Inferior parietal cortex (tissue), 1 donor: ENCODE measurements around the gene EPHB1.
"Not testable (repeated sequence)": the region's sequence is repeated elsewhere in the genome, so short reads cannot be mapped to it uniquely, and the experiment has no call there.

ENCODE experiments used
- DNase-seq: peaks from one replicate; pipeline ENCODE4 v3.0.0-alpha.2; 2016; ENCODE audit errors: extremely low spot score

Gene EPHB1

DNA sequence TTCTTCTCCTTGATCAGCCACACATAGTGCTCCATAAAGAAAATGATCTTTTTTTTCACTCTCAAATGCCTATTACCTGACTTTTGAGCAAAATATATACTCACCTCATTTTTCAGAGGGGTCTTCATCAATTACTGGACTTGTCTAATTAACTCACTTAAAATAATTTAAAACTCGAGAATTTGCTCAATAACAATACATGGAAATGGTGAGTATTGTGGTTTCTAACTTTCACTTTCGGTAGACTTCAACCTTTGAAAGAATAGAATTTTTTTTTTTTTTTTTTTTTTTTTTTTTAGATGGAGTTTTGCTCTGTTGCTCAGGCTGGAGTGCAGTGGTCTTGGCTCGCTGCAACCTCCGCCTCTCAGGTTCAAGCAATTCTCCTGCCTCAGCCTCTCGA, 17.7 kb upstream of the EPHB1 start:
- DNase-seq: no peak

DNA sequence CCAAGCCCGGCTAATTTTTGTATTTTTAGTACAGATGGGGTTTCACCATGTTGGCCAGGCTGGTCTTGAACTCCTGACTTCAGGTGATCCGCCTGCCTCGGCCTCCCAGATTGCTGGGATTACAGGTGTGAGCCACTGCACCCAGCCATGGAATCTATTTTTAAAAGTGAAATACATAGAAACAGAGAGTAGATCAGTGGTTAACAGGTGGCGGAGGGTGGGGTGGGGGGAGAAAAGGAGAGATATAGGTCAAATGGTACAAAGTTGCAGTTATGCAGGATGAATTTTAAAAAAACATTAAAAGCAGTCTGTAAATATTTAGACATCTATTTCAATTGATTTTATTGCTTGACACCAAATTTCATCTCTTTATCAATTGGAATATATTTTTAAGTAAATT, 6.8 kb upstream of the EPHB1 start:
- not testable (repeated sequence) for DNase-seq

DNA sequence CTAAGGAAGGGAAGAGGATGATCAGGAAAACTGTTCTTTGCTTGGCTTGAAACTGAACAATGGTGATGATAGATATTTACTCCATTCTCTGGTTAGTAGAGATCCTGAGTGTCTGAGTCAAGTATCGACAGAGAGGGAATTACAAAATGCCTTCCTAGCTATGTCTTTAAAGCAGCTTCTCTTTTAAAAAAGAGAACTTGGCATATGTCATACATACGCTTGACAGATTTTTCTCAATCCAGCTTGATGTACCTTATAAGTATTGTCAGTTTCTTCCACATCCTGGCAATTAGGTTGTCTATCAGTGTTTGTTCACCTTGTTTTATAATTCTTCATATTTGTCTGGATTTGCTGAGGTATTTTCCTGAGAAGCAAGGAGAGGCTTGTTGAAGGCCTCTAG, 5.0 kb upstream of the EPHB1 start:
- DNase-seq: no peak

DNA sequence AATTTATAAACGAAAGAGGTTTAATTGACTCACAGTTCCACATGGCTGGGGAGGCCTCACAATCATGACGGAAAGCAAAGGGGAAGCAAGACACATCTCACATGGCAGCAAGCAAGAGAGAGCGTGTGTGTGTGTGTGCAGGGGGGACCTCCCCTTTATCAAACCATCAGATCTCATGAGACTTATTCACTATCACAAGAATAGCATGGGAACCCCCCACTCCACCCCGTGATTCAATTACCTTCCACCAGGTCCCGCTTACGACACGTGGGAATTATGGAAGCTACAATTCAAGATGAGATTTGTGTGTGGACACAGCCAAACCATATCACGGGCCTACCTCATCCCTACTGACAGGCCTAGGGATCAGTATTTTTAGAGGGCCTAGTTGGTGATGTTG, 3.1 kb upstream of the EPHB1 start:
- DNase-seq: no peak

DNA sequence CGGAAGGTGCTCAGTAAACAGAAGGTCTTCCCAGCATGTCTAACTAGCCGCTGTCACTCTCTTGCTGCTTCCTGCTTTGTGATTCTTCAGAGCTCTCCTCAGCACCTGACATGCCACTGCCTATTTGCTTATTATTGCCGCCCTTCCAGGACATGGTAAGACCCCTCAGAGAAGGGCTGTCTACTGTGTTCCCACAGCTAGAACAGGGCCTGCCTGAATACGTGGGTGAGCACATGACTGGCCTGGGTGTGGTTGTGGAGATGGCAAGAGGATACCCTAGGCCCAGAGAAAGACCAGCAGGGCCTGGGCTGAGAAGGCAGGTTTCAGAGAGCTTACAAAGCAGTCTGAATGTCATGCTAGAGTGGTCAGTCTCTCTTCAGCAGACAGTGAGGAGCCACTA, 2.4 kb upstream of the EPHB1 start:
- no peak for DNase-seq

DNA sequence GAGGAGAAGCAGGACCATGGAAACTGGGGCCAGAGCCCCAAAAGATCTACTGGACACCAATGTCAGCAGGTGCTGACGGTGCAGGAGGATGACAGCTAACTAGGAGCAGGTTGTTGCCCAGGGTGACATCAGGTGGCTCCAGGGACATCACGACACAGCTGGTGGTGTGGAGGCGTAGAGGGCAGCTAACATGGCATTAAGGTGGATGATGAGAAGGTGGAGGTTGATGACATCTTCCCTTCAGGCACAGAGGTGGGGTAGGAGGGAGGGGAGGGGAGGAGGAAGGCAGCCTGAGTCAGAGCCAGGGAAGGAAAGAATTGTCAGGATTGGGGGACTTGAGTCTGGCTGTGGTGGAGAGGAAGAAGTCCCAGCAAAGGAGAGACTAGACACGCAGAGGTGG, 1.5 kb upstream of the EPHB1 start:
- DNase-seq: no peak

DNA sequence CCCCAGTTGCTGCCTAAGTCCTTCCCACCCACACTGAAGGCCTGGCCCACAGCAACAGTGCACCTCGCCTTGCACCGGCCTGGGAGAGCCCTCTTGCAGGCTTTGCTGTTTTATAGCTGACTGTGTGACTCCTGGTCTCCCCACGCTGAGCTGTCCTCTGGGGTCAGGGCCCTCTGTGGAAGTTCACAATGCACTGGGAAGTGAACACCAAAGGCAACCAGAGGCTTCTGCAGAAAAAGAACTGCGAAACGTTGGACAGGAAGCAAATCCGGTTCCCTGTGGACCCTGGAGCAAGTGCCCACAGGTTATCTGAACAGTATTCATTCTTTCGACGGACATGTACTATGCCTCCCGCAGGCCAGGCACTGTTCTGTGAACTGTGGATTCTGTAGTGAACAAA, 737 bp upstream of the EPHB1 start:
- no peak for DNase-seq

DNA sequence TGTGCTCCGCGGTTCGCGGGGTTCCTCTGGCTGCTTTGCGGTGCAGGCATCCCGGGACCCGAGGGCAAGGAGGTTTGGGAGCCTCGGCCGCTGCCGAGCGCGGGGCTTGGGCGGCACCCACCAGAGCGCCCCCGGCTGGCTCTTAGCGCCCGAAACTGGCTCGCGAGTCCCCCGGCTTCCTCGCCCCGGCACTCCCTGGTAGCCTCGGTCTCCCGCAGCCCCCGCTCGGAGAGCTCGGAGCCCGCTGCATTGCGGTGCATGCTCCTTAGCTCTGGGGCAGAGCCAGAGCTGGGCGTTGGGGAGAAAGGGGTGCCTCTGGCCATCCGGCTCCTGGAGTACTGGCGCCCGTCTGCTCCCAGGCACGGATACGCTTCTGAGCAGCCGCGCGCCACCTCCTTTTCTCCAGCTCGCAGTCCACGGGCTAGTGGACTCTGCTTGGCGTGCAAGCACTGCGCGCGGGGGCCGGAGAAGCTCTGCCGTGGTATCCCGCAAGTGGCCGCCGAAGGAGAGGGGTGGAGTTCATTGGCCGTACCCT, 753 bp downstream of the EPHB1 start:
- peak; percentile 31 for DNase-seq

DNA sequence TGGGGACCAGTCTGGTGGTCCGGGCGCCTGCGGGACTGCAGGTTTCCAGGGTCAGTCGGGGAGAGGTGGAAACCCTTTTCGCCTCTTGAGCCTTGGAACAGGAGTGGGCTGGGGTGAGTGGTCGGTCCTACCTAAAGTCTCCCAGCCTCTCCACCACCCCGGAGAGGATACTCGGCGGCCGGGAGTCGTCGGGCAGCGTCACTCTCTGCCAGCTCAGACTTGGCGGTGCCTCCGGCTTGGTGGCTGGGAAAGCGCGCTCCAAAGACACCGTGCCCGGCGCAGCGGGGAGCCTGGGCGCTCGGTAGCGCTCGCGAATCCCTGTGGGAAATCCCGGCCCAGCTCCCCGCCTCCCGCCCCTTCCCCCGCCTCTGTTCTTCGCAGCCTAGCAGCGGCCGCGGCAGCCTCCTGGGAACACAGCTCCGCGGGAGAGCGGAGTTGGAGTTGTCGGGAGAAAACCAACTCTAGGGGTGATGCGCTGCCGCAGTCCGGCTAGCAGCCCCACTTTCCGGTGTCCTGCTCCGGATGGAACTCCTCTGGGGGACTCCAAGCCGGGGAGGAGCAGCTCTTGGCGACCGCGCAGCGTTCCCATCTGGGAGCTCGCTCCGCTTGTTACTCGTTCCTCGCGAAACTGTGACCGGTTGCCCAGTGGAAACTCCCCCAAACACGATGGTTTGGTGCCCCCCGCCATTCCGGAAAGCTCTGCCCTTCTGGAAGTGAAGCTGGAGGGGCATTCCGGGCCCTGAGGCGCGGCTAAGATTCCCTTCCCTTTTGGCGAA, 1.4 kb downstream of the EPHB1 start:
- DNase-seq: peak; percentile 27

DNA sequence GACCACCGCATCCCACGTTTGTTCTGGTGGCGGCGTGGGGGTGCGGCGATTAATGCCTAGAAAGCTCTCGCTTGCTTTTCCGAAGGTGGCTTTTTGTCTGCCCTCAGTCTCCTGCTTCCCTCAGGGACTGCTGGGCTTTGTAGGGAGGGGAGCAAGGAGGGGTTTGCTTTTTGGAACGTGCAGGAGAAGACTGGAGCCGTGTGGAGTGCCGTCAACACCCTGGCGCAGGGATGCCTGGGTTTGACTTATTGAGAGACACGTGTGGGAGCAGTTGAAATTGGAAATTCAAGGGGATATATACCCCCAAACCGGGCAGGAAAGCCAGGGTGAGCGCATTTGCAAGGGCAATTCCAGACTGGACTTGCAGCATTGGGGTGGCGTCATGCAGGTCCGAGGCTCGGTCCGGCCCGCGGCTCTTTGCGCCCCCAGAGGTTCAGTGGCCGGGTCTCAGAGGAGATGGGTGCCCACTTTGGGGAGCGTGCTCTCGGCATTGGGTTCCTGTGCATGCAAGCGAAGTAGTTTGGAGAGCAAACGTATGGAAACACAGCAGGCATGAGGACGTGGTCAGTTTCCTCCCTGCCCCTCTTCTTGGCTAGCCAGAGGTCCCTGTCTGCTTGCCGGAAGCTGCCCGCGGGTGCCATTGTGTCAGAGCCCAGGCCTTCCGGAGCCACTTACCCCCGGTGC, 2.1 kb downstream of the EPHB1 start:
- DNase-seq: no peak

DNA sequence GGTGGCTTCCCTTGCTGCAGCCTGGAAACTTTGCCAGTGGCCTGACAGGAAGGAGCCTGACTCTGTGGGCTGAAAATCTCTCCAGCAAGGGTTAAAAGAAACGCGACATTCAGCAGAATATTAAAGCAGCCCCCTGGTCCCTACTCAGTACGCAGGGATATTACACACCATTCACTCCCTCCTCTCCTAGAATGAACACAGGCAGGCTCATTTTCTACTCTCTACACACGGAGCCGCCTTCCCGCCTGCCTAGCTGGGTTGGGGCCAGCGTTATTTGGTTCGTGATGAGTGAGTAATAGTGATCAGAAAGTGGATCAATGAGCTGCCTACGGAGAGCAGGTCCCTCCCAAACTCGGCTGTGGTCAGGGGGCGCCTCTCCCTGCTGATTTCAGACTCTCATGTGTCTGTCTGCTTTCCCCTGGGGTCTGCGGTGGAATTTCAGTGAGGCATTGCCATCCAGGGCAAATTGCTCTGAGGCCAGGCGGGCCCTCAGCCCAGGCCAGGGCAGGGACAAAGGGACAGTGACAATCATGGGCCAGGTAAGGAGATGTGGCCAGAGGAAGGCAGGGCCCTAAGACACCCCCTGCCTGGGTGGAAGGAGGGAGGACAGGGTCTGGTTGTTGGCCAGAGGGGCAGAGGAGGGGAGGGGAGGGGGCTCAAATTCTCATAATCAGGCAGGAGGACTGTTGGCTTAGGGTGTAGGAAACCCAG, 2.8 kb downstream of the EPHB1 start:
- no peak for DNase-seq

DNA sequence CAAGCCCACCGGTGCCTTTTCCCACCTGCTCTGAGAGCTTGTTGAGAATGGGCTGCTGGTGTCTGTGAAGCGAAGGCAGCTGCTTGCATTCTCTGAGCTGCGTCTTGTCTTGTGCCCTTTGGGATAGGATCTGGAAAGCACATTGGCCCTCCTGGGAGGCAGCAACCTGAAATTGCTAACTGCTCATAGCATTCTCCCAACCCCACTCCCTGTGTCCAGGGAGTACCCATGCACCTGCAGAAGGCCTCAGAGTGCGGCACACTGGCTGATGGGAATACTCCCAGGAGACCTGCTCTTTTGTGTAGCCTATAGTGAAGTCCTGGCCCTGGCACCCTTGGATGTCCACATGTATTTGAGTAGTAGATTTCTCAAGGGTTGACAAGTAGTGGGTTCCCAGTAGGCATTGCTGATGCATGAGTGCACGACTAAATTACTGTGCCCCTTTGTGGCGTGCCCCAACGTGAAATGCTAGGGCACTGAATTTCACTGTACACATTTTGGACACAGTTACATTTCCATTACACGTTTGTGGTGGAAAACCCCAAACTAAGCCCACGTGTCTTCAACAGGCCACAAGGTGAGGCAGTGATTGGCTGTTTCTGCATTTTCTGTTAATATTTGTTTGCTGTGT, 3.7 kb downstream of the EPHB1 start:
- no peak for DNase-seq

DNA sequence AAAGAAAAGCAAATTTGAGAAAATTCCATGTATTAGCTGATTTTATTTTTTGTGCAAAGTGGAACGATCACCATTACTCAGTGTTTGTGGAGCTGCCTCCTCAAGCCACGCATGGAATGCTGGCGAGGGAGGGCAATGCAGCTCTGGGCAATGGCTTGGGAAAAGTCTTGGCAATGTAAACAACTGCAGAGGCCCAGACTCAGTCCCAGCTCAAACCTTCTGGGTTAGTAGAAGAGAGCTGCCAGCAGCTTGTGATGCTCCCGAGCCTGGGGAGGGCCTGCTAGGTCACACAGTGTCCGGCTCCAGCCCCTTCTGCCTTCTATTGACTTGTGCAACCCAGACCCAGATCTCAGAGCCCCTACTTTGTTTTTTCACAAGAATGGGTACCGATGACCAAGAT, 4.3 kb downstream of the EPHB1 start:
- no peak for DNase-seq

DNA sequence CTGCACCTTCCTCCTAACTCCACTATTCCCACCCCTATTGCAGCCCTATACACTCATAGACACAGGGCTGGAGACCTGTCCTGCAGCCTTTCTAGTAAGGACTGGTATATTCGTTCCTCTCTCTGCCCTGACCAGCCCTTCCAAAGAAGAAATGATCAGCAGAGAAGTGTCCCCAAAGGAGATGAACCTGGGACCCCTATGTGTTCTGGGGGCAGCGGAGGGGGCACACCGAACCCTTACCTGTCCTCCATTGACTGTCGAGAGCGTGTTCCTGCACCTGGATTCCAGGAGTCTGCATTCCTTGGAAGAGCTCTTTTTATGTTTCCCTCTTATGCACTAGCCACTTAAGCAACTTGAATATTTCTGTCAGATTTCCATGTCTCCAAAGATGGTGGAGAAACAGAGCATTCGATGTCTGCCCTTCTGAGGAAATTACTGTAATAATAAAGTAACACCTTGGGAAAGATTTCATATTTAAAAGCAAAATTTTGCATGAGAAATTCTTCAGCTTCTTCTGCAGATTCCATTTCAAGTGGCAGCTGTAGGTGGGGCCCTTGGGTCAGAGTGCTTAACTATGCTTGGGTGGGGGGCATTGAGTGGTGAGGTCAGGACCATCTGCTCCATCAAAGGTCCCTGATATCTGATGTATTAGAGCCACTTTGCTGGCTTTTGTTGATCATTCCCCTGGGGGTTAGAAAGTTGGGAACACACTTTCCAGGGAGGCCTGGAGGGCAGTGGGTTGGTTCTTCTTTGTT, 6.3 kb downstream of the EPHB1 start:
- no peak for DNase-seq

DNA sequence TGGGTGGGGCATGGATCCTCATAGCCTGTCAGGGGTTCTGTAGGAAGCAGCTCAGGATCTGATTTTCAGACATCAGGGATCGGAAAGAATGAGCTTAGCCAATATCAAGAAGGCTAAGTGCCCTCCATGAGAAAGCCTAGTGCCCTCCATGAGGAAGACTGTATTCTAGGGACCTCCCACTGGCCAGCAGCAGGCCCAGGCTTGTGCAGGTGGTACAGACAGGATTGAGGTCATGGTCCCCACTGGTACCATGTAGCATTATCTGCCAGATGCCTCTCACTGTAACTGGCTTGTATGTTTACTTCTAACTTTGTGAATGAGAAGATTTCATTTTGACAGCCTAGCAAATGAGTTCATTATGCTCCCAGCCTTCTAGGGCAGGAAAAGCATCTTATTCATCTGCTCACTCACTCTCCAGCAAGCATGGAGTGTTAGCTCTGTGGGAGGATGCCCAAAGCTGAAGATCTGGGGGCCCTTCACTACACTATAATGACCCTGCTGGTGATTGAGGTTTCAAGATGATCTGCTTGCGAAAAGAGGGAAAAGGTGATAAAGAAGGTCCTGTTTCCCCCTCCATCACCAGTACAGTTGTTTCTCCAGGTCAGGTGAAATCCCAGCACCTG, 7.5 kb downstream of the EPHB1 start:
- DNase-seq: no peak

DNA sequence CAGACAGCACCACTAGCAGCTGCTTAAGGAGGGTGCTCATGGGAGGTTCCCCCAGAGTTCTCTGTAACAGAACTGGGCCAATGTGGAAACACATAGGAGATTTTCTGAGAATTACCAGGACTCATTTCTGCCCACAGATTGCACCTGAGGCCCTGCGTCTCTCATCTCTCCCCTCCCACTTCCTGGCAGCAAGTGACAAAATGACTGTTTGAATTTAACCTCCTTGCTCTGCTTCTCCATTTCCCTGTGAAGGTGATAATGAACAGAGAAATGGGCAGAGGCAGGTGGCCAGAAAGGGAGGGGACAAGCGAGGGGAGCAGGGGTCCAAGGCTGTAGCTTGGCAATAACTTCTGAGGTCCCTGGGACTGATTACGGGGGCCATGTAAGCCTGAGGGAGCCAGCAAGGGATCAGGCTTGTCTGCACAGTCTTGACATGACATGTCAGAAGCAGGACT, 8.0 kb downstream of the EPHB1 start:
- no peak for DNase-seq

DNA sequence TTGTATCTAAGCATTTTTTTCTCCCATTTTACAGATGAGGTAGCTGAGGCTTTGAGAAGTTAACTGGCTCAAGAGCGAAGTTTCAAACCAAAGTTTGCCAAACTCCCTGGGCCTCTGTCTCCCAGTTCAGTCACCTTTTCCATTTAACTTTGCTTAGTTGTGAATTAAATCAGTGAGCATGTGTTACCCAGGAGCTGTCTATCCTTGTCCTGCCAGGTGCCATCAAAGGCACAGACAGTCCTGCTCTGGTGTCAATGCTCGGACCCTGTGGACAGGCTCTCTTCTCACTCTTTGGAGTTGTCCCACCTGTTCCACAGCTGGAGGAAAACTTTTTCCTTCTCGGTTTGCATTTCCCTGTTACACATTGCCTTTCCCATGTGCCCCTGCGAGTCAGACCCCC, 8.6 kb downstream of the EPHB1 start:
- DNase-seq: no peak

DNA sequence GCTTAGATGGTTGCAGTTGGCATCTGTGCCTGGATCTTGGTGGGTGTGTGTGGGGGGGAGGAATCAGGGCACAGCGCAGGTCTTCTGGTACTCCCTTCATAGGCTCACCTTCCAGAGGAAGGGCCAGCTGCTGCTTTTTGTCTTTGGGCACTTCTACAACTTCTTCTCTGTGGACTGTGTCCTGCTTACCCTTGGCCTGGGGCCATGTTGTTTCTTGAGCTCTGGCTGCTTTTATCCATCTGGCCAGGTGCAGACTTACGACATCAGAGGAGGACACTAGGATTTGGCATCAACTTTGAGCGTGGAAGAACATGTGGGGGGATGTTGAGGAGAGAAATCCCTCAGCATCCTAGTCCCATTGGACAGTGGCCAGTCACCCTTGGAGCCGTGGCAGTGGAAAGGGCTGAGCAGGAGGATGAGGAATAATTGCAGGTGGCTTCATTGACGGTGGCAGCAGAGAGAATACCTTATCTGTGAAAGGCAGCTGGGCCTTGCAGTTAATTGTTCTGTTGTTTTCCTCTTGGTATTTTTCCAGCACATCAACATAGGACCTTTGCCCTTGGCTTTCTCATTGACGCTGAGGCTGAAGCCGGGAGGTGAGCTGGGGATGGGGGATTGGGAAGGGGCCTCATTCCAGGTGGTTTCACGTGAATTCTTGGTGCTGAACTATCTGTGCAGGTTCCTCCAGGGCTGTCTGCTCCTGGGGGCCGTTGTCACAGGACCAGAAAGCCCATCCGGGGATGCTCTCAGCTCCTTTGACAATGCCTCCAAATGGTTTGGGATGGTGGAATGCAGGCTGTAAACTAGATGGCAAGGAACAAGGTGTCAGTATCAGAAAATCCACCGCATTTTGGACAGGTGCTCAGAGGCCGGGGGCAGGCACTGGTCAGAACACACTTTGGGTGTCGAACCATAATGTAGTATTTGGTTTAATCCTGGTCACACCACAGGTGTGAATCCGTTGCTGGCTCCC, 9.7 kb downstream of the EPHB1 start:
- no peak for DNase-seq

DNA sequence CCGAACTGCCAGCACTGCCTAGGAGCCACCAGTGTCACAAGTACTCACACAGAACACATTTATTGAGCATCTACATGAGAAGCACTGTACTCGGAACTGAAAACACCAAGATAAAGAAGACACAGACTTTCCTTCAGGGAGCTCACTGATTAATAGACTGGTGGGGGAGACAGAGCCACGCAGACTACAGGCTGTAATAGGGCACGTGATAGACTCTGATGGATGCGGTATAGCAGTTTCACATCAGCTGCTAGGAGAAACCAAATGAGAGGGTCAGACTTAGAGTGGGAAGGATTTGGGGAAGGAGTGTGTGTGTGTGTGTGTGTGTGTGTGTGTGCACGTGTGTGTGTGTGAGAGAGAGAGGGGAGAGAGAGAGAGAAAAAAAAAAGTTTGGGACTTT, 12.1 kb downstream of the EPHB1 start:
- DNase-seq: no peak

DNA sequence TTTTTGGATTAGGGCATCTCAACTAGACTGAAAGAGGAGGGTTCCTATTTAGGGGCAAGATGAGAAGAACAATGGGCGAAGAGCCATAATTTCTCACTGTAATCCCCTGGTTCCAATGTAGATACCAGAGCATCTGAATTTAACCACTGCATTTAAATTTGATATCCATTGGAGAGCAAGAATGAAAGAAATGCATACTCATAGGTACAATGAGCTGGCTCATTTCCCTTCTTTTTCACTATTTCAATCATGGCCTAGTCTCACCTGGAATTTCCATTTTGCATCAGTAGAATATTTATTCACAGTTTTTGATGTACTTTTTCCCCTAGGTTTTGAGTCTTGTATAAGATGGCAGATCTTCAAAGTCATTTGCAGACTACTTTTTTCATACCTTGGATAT, 13.8 kb downstream of the EPHB1 start:
- DNase-seq: no peak
